A204.1 (cell line): ENCODE results near the gene HOXC11.

Source experiments
- FAIRE-seq: peaks from 2 replicates; lab custom pipeline; 2012; peaks lifted over from hg19 to GRCh38; lab: Jason Lieb, UNC

The HOXC11 gene

DNA sequence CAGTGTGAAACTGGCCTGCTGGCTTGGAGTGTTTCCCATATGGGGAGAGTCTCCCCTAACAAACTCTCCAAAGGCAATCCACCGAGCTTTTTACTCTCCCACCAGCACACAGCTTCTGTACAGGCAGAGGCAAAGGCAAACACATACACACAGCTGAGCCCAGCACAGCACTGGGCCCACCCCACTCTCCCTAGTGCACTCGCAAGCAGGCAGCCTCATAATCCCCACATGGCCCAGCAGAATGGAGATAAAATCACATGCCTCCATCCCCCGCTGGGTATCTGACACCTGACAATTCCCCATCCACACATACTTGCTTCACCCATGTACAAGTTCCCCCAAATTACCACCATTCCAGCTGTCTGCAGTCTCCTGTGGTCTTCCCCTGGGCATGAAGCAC is 14.8 kb upstream of the HOXC11 start:
- FAIRE-seq: no peak

DNA sequence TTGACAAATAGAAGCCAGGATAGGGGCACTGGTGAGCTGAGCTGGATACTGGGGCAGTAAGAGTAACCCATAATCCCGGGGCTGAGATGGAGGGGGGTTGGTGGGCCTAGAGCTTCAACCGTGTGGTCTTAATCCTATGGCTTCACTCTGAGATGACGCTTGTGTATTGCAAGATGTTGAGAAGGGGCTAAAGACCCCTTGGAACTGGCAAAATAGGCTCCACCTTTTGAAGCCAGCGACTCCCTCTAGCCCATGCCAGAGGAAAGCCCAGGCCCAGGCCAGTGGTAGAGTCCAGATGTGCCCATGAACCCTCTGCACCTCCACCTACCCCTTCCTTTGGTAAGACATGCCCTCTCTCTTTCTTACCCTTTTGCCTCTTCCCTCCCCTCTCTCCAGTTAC is 13.6 kb upstream of the HOXC11 start:
- no peak for FAIRE-seq

DNA sequence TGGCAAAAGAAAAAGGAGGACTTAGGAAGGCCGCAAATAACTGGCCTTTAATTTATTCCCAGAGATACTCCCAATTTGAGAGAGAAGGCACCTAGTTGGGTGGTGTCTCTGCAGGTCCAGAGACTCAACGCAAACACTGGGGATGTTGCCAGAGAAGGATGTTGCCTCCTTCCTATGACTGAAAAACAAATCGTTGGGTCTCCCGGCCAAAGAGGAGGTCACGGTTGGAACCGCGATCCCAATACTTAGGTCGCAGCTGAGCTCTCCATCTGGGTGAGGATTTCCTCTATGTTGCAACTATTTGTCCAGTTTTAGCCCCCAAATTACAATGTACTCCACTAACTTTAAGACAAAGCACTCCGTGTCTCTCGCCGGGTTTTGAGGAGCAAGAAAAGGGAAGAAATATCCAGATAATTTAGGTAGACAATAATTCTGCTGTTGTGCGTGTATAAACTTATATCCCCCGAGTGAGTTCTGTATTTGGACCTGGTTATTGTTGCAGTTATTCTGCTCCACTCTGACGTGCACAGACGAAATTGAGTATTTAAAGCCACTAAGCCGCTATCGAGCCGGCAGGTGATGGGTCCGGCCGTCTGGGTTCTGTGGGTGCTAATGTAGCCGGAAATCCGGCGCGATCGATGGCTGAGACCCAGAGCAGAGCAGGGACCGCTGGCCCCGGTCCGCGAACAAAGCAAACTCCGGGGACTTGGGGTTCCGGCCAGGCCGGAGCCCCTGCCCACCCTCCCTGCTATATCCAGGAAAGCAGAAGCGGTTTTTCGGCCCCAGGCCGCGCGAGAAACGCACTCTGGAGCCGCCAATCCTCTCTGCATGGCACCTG is 12.5 kb upstream of the HOXC11 start:
- no peak for FAIRE-seq

DNA sequence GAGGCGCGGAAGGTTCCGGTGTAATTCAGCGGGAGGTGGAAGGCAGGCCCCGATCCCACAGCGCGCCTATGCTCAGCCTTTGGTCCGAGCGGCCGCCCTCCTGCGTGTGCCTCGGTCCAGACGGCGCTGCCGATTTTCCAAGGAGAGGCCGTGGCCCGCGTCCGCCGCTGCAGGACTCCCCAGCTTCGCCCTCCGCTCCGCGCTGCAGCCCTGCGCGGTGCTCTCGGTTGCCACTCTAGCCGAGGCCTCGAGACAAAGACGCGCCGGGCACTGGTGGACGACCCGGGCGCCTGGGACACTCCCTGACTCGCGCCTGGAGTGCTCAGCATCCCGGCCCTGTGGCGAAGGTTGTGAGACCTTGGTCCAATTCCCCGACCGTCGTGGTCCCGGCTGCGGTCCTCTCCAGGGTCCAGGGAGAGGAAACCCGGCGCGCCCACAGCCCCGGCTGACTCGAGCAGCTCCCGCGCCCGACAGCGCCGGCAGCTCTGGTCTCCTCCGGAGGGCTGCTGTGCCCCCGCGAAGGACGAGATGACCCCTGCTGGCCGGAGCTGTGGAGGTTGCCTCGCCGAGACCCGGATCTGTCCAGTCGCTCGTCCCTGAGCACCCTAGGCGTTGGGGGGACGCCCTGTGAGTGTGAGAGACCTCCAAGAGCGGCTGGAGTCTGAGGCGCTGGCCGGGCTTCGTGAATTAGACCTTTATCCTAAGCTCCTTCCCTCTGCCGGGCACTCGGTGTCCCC is 11.7 kb upstream of the HOXC11 start:
- FAIRE-seq: no peak

DNA sequence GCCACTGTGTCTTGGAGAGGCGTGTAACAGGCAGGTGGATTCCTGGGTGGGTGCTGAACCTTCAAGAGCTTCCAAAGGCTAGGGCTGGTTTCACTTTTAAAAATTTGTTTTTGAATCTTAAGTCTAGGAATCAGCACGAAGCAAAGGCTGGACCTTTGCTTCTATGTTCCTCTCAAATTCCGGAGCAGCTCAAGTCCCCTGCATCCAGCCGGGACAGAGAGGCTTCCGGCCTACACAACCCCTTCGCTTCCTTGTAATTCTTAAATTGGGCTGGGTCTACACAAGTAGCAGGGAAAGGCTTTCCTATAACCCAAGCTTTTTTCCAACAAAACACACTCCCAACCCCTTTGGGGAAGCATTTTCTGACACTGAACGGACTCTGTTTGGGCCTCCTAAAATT is 9.9 kb upstream of the HOXC11 start:
- FAIRE-seq: no peak

DNA sequence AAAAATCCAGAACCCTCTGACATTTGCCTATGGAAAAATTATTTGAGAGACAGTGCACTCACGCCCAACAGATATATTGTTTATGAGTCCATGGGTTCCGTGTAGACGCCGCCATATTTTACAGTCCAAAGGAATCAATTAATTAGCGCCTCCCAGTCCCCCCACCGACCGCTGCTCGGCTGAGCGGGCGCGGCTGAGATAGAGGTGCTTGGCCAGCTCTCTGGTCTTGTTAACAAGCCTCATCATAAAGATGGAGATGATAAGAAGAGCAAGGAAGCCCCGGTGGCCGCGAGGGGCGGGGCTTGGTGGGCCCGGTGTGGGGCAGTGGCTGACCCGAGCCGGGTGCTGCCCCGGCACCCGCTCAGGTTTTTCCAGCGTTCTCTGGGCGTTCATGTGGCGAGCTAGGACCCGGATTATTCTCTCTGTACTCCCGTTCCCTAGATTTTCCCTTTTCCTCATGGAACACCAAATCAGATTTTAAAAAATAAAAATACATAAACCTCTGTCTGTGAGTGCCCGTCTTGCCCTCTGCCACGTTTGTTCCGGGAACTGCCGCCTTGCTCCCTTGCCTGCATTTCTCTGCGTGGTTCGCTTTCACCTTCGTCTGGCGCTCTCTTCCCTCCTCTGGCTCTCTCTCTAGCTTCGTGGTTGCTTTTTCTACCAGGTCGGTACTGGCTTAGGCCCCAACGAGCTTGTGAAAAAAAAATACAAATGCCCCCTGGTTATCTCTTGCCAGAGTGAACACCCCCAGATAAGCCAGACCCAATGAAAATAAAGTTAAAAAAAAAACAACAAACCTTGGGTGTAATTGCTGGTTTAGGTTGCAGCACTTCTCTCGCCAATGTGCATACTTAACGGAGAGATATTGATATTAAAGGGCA is 9.3 kb upstream of the HOXC11 start:
- no peak for FAIRE-seq

DNA sequence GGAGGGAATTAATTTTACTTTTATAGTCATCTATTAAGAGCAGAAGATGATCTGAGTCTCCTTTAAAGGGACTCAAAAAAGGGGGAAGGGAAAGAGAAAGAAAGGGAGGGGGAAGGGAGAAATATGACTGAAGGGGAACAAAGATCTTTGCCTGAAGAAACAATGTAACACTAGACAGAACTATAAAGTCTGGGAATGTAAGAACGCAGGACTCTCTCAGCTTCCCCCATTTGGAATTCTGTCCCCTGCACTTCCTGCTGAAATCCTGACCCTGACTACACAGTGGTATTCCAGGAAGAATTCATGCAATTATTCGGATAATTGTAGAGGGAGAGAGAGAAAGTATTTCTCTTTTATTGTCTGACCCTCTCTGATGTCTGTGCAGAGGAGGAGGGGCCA is 8.6 kb upstream of the HOXC11 start:
- FAIRE-seq: no peak

DNA sequence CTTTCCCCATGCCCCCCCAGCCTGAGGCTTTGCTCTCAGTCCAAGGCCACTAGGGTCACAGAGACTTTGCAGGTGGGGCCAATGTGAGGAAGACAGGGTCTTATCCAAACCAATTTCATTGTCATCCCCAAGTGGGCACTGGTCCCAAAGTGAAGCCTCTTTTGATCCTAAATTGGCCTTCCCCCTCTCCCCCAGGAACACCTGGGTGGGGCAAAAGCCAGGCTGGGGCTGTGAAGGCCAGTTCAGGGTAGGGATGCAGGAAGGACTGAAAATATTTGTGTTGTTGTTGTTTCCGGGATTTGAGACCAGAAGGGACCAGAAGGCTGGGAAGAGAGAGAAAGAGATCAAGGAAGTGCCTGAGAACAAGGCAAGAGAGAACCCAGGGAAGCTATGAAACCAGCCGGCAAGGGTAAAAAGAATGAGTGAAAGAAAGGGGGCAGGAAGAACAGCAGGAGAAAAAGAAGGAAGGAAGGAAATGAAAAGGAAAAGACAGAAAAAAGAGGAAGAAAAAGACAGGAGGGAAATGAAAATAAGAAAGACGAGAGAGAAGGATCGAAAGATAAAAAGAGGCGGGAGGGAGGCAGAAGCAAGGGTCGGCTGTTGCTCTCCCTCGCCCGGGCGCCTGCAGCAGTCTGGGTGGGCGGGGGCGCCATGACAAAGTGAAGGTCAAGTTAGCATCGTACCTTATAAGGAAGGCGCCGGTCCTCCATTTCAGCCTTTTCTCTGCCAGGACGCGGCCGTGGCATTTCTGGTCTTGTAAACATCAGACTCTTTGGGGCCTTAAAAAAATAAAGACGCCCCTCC is 7.4 kb upstream of the HOXC11 start:
- no peak for FAIRE-seq

DNA sequence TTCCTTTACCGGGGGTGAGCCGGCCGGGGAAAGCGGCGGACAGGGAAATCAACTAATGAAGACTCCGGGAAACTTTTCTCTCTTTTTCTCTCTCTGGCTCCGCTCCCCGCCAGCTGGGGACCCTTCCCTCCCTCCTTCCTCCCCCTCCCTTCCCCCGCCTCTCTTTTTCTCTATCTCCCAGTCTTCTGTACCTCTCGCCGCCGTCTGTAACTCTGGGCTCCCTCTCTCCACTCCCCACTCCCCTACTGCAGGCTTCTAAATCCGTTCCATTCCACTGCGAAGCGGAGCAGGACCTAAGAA is 6.9 kb upstream of the HOXC11 start:
- FAIRE-seq: no peak

DNA sequence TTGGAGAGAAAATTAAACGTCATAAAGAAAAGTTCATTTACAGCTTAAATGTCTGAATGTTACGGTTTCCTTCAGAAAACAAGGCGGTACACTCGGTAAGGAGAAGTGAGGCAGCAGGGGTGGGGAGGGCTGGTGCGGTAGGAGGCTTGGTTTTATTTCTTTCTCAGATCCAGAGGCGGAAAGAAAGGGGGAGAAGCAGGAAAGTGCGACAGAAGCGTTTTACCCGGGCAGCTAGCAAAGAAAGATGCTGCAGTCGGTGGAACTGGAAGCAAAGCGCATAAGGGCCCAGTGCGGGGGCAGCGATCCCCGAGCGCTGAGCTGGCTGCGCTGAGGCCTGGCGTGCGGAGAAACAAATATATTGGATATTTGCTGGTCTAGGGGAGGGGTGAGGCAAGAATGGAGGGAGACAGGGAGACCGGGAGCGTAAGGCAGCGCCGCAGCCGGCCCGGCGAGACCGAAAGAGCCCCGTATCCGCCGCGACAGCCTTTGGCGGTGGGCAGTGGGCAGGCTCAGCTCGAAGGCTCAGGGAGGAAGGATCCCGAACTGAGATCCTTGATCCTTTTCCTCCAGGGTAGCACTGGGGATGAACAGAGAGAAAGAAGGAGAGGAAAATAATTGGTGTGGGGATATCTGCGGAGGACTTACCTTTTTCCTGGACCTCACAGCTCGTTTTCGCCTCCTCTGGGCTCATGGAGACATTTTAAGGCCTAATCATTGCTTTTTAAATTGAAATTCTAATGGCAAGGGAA is 6.4 kb upstream of the HOXC11 start:
- no peak for FAIRE-seq

DNA sequence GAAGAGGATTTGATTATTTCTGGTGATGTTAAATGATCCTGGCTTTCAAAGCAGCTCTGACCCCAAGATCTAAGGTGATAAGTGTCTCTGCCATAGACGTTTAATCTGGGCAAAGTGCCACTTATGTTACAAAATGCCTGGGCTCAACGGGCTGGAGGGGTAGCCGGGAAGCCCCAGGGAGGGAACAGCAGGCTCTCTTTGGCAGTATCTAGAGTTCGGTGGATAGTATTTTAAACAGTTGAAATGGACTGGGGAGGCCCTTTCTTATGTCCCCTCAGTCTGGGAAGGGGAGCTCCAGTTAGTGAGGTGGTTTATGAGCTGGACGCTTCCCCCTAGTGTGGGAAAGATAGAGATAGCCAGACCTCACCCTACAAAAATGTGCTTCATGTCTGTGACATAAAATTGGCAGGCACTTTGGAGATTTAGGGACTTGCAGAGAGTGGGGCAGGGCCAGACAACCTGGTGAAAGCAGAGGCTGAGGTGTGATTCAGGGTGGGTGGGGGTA is 5.5 kb upstream of the HOXC11 start:
- FAIRE-seq: no peak

DNA sequence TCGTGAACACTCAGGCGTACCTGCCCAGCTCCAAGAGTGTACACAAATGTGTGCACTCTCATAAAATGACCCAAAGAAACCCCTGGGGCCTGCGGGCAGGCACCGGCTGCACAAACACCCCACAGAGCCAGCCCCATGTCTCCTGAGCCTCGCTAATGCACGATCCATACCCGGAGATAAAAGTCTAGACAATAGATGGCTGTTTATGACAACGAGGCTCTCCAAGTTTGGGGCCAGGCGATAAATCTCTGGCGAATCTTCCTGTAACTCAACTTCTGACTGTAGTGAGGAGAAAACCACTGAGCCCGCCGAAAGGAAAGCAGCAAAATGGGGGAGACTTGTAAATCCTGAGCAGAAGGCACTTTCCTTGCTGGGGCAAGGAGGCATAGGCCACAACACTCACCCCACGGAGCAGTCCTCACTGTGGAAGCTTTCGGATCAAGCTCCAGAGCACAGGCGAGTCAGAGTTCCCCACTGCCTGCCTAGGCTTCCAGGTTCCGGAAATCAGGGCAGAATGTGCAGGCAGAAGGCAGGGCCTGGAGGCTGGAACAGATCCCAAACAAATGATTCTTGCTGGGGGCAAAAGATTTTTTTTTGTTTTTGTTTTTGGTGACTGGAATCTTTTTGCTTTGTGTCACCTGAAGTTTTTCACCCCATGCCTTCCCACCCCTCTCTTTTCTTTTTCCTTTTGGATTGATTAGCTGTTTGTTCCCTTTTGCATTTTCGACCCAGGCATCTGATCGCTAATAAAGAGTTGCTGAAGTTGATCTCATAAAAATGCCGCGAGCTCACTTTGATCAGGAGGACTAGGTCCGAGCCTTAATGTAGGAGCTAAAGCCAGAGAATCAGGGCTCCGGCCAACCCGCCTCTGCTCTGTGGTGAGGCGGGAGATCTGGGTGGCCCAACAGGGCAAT is 4.5 kb upstream of the HOXC11 start:
- no peak for FAIRE-seq

DNA sequence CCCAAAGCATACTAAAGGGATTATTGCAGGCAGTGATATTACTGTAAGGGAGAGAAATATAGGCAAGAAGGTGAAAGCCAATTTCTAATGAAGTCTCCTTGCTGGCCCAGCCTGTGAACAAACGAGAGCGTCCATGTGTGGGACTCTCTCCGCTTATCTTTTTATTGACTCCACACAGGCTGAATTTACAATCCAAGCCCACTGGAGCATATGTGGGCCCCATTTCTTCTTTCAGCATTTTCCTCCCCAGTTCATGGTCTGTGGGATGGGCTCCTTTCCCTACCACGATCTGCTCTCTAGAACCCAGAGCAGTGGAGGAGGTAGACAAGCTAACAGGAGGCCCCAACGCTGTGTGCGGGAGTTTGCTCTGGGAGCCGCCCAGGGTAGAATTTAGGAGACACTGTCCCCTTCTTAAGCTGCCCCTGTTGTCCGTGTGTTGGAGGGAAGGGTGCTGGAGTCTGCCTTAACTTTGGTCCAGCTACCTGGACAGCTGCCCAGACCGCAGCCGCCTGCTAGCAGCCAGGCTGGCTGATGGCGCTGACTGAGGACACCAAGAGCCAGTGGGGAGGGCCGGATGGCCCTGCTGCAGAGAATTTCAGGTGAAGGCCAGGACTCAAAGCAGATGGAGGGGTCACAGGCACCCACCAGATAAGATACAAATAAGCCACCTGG is 3.2 kb upstream of the HOXC11 start:
- no peak for FAIRE-seq

DNA sequence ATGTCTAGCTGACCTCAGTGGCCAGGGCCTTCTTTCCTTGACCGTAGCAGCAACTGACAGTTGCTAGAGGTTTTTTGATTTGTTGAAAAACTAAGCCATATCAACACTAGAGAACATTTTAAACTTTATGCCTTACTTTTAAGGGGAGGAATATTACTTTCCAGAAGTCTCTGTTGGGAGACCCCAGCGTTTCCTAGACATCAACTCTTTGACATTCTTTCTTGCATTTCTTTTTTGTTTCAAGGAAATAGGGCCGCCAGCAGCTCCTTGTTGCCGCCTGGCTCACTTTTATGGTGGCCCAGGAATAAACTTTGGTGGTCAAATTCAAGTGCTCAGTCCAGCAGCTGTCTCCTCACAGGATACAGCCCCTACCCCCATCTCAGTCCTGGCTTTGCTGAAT is 2.5 kb upstream of the HOXC11 start:
- no peak for FAIRE-seq

DNA sequence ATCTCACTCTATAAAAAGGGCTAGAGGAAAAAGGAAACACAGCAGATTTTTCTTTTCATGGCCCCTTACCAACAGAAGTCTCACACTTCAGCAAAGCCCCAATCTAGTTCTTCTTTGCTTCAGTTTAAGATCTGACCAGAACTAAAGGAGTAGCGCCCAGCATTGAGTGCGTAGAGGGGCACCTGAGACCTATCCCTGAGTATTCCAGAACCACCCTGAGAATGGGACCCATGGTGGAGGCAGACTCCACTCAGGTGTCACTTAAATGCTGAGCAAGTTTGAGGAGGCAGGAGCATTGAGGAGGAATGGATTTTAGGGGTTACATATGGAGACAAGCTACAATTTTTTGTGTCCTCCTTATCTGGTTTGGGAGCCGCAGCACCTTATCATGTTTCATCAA is 1.8 kb upstream of the HOXC11 start:
- no peak for FAIRE-seq

DNA sequence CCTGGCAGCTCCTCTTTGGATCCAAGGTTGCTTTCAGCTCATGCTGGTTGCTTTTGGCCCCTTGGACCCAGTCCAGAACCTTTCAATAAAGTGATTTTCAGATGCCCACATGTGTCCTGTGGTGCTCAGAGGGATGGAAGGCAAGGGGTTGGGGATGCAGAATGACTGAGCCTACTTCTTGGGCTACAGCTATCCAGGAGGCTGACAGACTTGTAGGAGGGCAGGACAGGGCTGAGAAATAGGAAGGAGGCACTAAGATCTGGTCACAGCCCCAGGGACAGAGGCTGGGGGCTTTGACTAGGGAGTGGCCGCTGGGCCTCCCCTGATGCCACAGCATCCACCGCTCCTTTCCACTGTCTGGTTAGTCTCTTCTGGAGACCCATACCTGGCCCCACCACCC is 1.2 kb upstream of the HOXC11 start:
- FAIRE-seq: no peak

DNA sequence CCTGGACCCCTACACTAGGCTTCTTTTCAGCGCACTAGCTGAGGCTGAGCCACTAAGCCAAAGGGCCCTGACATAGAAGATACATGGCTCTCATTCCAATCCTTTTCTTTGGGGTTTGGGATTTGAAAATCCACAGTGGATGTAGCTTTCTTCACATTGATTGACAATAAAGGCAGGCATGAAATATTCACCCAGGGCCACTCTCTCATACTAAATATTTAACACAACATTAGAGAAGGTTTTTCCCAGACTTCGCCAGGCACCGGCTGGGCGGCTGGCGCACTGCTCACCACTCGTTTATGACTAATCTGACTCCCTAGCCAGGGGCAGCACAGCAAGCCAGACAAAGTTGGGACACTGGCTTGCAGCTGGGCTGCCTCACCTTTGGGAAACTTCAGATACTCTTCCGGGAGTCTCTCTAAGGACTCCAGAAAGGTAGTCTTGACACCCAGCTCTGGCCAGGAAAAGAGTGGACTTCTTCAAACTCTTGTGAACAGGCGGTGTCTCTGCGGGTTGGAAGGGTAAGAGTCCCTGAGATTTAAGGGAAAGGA is 699 bp upstream of the HOXC11 start:
- no peak for FAIRE-seq

DNA sequence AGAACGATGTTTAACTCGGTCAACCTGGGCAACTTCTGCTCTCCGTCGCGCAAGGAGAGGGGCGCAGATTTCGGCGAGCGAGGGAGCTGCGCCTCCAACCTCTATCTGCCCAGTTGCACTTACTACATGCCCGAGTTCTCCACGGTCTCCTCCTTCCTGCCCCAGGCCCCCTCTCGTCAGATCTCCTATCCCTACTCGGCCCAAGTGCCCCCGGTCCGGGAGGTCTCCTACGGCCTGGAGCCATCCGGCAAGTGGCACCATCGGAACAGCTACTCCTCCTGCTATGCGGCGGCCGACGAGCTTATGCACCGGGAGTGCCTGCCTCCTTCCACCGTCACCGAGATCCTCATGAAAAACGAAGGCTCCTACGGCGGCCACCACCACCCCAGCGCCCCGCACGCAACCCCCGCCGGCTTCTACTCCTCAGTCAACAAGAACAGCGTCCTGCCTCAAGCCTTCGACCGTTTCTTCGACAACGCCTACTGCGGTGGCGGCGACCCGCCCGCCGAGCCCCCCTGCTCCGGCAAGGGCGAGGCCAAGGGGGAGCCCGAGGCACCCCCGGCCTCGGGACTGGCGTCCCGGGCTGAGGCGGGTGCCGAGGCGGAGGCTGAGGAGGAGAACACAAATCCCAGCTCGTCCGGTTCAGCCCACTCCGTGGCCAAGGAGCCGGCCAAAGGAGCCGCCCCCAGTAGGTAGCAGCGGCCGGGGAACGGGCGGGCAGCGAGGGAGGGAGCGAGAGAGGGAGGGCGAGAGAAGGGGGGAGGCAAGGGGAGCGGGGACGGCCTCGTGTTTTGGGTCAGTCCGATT is 513 bp downstream of the HOXC11 start:
- FAIRE-seq: no peak
